Lung (tissue), 12 donors: ENCODE data around the gene NFATC2IP. TPM values are rescaled to one million over a fixed set of nuclear protein-coding genes. Genes with fewer than 3 reads are reported as not detected.

Experiments used
- ATAC-seq: fragments of 200-7000 bp; cut with Tn5 transposase; one replicate; pipeline ENCODE4 v1.9.1; 2020; ENCODE audit warnings: moderate number of reproducible peaks; ENCODE audit not compliant: insufficient read depth, low FRiP score
- DNase-seq, 3 donors: peaks; one replicate each; pipeline ENCODE4 v3.0.0-alpha.2; 2013 to 2017
- H3K27ac ChIP-seq, 2 donors: one replicate each; pipeline ENCODE4 v1.5.1; 2013; ENCODE audit warnings: mild to moderate bottlenecking in 2 of 2, moderate library complexity in 2 of 2, control low read depth in 1 of 2, inconsistent platforms in 1 of 2, low read depth in 1 of 2, low read length in 1 of 2
- H3K27me3 ChIP-seq, 3 donors: one replicate each; pipeline ENCODE4 v1.5.1; 2013; ENCODE audit warnings: low read length in 2 of 3; ENCODE audit not compliant: control insufficient read depth in 3 of 3, insufficient read depth in 3 of 3
- H3K36me3 ChIP-seq, 4 donors: one replicate each; pipeline ENCODE4 v1.5.1; 2013; ENCODE audit warnings: low read length in 4 of 4, mild to moderate bottlenecking in 1 of 4, moderate library complexity in 1 of 4; ENCODE audit not compliant: control insufficient read depth in 4 of 4, insufficient read depth in 4 of 4
- H3K4me1 ChIP-seq, 5 donors: one replicate each; pipeline ENCODE4 v1.5.1; 2013; ENCODE audit warnings: low read length in 5 of 5, mild to moderate bottlenecking in 2 of 5, moderate library complexity in 1 of 5; ENCODE audit not compliant: control insufficient read depth in 5 of 5, insufficient read depth in 5 of 5
- H3K4me3 ChIP-seq: one replicate; pipeline ENCODE4 v1.5.1; 2013; ENCODE audit warnings: mild to moderate bottlenecking, control low read depth, moderate library complexity
- H3K9ac ChIP-seq, 2 donors: one replicate each; pipeline ENCODE4 v1.5.1; 2013; ENCODE audit warnings: low read length in 2 of 2, control low read depth in 1 of 2; ENCODE audit not compliant: insufficient read depth in 1 of 2
- H3K9me3 ChIP-seq, 4 donors: one replicate each; pipeline ENCODE4 v1.5.1; 2013; ENCODE audit warnings: low read length in 3 of 4, mild to moderate bottlenecking in 1 of 4, moderate library complexity in 1 of 4; ENCODE audit not compliant: control insufficient read depth in 4 of 4, insufficient read depth in 3 of 4
- WGBS, 2 donors: extraction: QIAGEN DNeasy Blood & Tissue Kit; methylation state at CpG; one replicate each; pipeline ENCODE4 v1.1.7; 2013; 5-methylcytosine and 5-hydroxymethylcytosine counted together
- polyA plus RNA-seq, 2 donors: library from polyadenylated mRNA; stranded (reverse); fragments of 200-250 nt; gene quantifications; one replicate each; pipeline ENCODE4 v1.2.1, GENCODE V29; 2013
- total RNA-seq, 2 donors: library from RNA; depleted of rRNA in 1 of 2; stranded (reverse); fragments of >200 nt in 1 of 2; gene quantifications; one replicate each; pipeline ENCODE4 v1.2.1, GENCODE V29; 2014 to 2021
- TF ChIP-seq, protein P1 (sequence below): IDR thresholded peaks from 2 replicates; pipeline ENCODE4 v1.5.1; 2012; ENCODE audit warnings: mild to moderate bottlenecking; ENCODE audit errors: control extremely low read depth, extremely low read depth
- donor health status: control.
- donor health status: control.
- donor health status: Bipolar disorder and iron deficiency.
- donor health status: healthy.
- donor health status: DM: yes; HTN: yes; CAD: no.

Gene NFATC2IP
- total and polyA plus RNA-seq, 4 donors, result 21.0 to 37.0 (median 27.4) TPM

DNA sequence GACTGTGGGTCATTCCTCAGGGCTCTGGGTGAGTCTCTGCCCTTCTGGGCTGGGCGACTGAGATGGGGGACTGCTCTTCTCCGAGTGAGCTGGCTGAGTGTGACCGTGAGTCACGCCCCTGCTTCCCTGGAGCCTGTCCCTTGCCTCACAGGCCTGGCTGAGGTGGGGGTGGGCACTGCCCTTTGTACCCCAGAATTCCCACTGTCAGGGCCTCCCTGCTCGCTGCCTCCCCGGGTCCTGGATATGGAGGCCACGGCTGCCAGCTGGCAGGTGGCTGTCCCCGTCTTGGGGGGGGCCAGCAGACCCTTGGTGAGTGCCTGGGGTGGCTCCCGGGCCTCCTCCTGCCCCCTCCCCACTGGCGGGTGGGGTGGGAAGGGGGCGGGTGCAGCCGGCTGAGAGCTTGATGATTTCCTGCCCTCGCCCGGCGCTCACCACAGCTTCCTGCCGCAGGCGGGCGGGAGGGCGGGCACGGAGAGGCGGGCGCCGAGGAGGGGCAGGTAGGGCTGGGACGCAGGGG lies 33.9 kb downstream of the NFATC2IP start, which contains the start of gene LAT:
TSS of gene LAT (plus strand) at position 434 of the 517 bp plus-strand sequence. CDS start 366 bp downstream, outside the sequence.
- no peak within 1 kb of the TSS for H3K4me3 ChIP-seq
- no peak within 1 kb of the TSS for H3K9ac ChIP-seq
- H3K9me3 ChIP-seq, result peaks cover 0 to 5% (median 3%) of the 10 kb centered on the region in 4 donors
- TF ChIP-seq, protein P1, sequence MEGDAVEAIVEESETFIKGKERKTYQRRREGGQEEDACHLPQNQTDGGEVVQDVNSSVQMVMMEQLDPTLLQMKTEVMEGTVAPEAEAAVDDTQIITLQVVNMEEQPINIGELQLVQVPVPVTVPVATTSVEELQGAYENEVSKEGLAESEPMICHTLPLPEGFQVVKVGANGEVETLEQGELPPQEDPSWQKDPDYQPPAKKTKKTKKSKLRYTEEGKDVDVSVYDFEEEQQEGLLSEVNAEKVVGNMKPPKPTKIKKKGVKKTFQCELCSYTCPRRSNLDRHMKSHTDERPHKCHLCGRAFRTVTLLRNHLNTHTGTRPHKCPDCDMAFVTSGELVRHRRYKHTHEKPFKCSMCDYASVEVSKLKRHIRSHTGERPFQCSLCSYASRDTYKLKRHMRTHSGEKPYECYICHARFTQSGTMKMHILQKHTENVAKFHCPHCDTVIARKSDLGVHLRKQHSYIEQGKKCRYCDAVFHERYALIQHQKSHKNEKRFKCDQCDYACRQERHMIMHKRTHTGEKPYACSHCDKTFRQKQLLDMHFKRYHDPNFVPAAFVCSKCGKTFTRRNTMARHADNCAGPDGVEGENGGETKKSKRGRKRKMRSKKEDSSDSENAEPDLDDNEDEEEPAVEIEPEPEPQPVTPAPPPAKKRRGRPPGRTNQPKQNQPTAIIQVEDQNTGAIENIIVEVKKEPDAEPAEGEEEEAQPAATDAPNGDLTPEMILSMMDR, result no peak
- H3K27me3 ChIP-seq, result no peaks in the 10 kb centered on the region
- DNase-seq (no peak), ATAC-seq (peak; percentile 48)
- no peaks in the 10 kb centered on the region for H3K4me1 ChIP-seq
- peak within 1 kb of the TSS in 1 of 2 donors; percentile 18 for H3K27ac ChIP-seq
- peaks cover 5 to 53% (median 26%) of the 10 kb centered on the region in 4 donors for H3K36me3 ChIP-seq
- WGBS, 2 donors, result 15 to 43% methylated on average over 16 to 24 of the region's 24 CpGs

DNA sequence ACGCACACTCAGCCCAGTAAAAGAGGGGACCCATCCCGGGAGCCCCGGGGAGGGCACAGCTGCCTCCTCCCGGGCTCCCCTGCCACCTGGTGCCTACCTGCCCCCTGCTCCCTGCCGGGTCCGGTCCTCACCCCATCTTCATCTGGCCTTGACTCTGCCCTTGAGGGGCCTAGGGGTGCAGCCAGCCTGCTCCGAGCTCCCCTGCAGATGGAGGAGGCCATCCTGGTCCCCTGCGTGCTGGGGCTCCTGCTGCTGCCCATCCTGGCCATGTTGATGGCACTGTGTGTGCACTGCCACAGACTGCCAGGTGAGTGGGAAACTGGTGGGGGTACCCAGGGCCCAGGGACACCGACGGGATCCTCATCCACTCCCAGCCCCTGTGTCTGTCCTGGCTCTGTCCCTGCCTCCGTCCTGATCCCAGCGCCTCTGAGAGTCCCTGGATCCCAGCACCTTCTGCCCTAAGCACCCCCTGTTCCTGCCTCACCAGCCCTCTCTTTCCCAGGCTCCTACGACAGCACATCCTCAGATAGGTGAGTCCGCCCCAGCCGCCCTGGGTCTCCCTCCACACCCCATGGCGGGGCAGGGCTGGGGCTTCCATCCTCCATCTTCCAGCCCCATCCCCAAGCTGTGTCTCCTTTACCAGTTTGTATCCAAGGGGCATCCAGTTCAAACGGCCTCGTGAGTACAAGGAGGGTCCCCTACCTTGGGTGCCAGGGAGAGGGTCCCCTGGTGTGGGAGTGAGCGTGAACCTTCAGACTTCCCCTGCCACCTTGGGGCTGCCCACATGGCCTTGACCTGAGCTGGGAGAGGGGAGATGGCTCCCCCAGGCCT lies 34.7 kb downstream of the NFATC2IP start:
- WGBS, 2 donors, result 57 to 72% methylated on average over 19 of the region's 19 CpGs
- Histone ChIP-seq H3K9ac (no peak overlapping the region), H3K27ac (no peak overlapping the region), H3K4me3 (no peak overlapping the region), H3K36me3 (peaks cover 5 to 60% (median 26%) of the 10 kb centered on the region in 4 donors), H3K4me1 (no peaks in the 10 kb centered on the region), H3K27me3 (no peaks in the 10 kb centered on the region), H3K9me3 (peaks cover 0 to 5% (median 3%) of the 10 kb centered on the region in 4 donors)
- no peak for ATAC-seq
- no peak for DNase-seq
- TF ChIP-seq, protein P1, result no peak

DNA sequence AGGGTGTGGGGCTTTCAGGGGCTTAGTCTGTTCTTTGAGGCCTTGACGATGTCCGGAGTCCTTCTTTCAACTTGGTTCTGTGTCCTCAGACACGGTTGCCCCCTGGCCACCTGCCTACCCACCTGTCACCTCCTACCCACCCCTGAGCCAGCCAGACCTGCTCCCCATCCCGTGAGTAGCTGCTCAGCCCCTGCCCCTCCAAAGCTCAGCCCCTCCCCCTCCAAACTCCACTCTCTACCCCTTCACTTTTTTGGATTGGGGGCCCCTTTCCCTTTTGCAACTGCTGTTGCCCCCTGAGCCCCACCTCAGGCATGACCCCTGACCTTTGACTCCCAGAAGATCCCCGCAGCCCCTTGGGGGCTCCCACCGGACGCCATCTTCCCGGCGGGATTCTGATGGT lies 35.3 kb downstream of the NFATC2IP start:
- H3K4me3 ChIP-seq, result no peak overlapping the region
- no peak for ATAC-seq

More for the DNA sequence above, 35.3 kb downstream of the NFATC2IP start:
- H3K4me1 ChIP-seq, result no peaks in the 10 kb centered on the region
- DNase-seq, result no peak
- peaks cover 0 to 5% (median 3%) of the 10 kb centered on the region in 4 donors for H3K9me3 ChIP-seq
- H3K27me3 ChIP-seq, result no peaks in the 10 kb centered on the region
- H3K36me3 ChIP-seq, result peaks cover under 1 to 57% (median 23%) of the 10 kb centered on the region in 4 donors
- H3K27ac ChIP-seq, result no peak overlapping the region
- H3K9ac ChIP-seq, result no peak overlapping the region
- 89 to 94% methylated on average over 9 of the region's 9 CpGs for WGBS, 2 donors
- TF ChIP-seq, protein P1, result no peak
